Right lobe of liver (tissue), 4 donors: ENCODE data around the gene REPS1.

Source experiments
- POLR2A ChIP-seq: fragments of 450-650 bp; IDR thresholded peaks from one replicate; pipeline ENCODE4 v1.6.1; 2017; ENCODE audit warnings: antibody characterized with exemption, mild to moderate bottlenecking
- TF ChIP-seq, protein P1 (sequence below), 4 donors: fragments of 200-600 bp in 3 of 4; fragments of 450-650 bp in 1 of 4; IDR thresholded peaks; one replicate each; pipeline versions ENCODE4 v1.5.1 to v1.8.0; 2016 to 2022; ENCODE audit warnings: antibody characterized with exemption in 4 of 4, mild to moderate bottlenecking in 2 of 4
- donor health status: DM: no; HTN: no; CAD: no.
- donor health status: DM: no; HTN: no; CAD: no.
- donor health status: DM: no; HTN: yes; CAD: no.

GRCh38 chr6:139013185-139013800, 25.2 kb upstream of the REPS1 start:
- TF ChIP-seq, protein P1, sequence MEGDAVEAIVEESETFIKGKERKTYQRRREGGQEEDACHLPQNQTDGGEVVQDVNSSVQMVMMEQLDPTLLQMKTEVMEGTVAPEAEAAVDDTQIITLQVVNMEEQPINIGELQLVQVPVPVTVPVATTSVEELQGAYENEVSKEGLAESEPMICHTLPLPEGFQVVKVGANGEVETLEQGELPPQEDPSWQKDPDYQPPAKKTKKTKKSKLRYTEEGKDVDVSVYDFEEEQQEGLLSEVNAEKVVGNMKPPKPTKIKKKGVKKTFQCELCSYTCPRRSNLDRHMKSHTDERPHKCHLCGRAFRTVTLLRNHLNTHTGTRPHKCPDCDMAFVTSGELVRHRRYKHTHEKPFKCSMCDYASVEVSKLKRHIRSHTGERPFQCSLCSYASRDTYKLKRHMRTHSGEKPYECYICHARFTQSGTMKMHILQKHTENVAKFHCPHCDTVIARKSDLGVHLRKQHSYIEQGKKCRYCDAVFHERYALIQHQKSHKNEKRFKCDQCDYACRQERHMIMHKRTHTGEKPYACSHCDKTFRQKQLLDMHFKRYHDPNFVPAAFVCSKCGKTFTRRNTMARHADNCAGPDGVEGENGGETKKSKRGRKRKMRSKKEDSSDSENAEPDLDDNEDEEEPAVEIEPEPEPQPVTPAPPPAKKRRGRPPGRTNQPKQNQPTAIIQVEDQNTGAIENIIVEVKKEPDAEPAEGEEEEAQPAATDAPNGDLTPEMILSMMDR (IDR thresholded peaks at IDR 0.05): no peak
- TF ChIP-seq POLR2A: no peak
